ENCODE results near the gene GPR137.

Gene GPR137

DNA sequence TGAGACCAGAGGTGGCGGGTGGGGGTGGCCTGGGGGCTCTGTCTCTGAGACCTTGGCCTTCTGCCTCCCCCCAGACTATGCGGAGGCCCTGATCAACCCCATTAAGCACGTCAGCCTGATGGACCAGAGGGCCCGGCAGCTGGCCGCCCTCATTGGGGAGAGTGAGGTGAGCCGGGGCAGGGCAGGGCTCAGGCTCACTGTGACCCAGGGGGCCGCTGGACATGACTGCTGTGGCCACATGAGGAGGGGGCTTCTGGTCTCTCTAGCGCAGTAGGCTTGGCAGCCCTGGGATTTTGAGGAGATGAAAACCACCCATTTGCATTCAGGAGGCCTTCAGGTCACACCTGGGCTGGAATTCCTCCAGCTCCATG, 21.7 kb upstream of the GPR137 start:
- no peak overlapping the region for H3K4me3 ChIP-seq (ENCODE audit: low read depth, low read length)
- no peak for DNase-seq (ENCODE audit: low read depth)
- TF ChIP-seq, protein P1, sequence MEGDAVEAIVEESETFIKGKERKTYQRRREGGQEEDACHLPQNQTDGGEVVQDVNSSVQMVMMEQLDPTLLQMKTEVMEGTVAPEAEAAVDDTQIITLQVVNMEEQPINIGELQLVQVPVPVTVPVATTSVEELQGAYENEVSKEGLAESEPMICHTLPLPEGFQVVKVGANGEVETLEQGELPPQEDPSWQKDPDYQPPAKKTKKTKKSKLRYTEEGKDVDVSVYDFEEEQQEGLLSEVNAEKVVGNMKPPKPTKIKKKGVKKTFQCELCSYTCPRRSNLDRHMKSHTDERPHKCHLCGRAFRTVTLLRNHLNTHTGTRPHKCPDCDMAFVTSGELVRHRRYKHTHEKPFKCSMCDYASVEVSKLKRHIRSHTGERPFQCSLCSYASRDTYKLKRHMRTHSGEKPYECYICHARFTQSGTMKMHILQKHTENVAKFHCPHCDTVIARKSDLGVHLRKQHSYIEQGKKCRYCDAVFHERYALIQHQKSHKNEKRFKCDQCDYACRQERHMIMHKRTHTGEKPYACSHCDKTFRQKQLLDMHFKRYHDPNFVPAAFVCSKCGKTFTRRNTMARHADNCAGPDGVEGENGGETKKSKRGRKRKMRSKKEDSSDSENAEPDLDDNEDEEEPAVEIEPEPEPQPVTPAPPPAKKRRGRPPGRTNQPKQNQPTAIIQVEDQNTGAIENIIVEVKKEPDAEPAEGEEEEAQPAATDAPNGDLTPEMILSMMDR (conservative IDR thresholded peaks at IDR 0.05; ENCODE audit: low read depth, low read length): no peak

DNA sequence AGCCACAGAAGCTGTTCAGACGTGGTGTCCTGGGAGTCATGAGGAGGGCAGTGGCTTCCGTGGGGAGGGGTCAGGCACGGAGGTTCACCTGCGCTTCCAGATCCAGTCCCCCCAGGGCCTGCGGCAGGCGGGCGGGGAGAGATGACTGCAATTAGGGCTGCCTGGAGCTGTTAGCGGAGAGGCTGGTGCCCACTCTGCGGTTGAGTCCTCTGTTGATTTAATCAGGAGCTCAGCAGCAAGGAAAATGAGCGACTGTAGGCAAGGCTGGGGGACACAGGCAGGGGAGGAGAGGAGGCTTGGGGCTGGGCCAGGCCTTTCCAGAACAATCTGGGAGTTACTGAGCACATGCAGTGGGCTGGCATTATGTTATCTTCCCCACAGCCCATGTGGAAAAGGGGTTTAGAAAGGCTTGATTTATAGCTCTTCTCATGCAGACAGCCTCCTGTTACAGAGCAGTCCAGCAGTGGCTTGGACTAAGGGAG, 21.2 kb upstream of the GPR137 start:
- no peak overlapping the region for H3K4me3 ChIP-seq (ENCODE audit: low read depth, low read length)
- TF ChIP-seq, protein P1 (conservative IDR thresholded peaks at IDR 0.05; ENCODE audit: low read depth, low read length): no peak
- DNase-seq (ENCODE audit: low read depth): no peak

DNA sequence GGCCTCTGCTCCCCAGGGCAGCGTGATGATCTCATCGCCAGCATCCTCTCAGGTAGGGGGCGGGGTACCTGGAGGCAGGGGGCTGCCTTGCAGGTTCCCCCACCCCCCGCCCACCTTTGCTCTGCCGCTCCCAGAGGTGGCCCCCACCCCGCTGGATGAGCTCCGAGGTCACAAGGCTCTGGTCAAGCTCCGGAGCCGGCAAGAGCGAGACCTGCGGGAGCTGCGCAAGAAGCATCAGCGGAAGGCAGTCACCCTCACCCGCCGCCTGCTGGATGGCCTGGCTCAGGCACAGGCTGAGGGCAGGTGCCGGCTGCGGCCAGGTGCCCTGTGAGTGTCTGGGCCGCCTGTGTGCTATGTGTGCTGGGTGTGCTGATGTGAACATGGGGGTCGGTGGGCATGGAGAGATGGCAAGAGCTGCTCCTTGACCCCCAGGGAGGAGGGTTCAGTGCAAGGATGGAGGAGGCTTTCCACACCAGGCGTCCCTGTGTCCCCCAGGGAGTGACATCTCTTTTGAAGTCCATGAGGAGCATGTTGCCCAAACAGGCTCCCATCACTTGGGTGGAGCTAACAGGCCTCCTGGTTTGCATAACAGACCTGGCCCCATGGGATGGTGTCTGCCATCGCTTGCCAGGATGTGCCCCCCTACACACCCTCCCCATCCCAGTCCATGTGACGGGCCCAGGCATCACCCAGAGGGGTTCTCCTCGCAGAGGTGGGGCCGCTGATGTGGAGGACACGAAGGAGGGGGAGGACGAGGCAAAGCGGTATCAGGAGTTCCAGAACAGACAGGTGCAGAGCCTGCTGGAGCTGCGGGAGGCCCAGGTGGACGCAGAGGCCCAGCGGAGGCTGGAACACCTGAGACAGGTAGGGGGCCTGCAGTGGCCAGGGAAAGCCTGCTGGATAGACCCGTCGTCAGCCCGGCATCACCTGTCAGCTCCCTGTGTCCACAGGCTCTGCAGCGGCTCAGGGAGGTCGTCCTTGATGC, 20.2 kb upstream of the GPR137 start:
- H3K4me3 ChIP-seq (ENCODE audit: low read depth, low read length): no peak overlapping the region
- no peak for DNase-seq (ENCODE audit: low read depth)
- TF ChIP-seq, protein P1 (conservative IDR thresholded peaks at IDR 0.05; ENCODE audit: low read depth, low read length): no peak

DNA sequence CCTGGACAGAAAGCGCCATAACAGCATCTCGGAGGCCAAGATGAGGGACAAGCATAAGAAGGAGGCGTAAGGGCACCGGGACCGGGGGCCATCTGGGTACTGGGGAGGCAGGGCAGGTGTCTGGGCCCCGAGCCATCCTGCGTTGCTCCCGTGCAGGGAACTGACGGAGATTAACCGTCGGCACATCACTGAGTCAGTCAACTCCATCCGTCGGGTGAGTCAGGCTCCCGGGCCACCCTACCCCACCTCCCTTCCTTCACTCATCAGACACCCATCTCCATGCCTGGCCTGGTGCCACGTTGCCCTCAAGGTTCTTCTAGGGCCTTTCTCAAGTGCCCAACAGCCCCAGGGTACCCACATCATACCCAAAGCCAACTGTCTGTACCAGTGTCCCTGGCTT, 19.3 kb upstream of the GPR137 start:
- no peak for DNase-seq (ENCODE audit: low read depth)

DNA sequence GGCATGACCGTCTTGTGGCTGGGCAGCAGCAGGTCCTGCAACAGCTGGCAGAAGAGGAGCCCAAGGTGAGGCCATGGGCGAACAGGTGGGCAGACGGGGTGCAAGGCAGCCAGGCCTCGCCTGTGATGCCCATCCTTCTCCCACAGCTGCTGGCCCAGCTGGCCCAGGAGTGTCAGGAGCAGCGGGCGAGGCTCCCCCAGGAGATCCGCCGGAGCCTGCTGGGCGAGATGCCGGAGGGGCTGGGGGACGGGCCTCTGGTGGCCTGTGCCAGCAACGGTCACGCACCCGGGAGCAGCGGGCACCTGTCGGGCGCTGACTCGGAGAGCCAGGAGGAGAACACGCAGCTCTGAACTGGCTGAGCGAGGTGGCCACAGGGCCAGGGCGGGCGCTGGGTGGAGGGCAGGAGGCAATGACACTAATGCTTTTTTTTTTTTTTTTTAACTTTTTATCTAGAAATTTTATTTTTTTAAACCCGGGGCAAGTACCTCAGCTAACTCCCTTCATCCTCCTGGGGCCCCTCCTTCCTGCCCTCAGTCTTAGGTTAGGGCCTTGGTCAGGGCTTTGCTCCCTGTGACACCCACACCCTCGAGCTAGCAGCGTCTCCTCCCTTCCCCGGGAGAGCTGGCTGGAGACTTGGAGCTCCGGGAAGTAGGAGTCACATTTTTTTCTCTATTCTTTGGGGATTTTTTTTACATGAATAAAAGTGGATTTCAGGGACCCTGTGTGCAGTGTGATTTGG, 18.3 kb upstream of the GPR137 start:
- H3K4me3 ChIP-seq (ENCODE audit: low read depth, low read length): no peak overlapping the region
- no peak for DNase-seq (ENCODE audit: low read depth)
- TF ChIP-seq, protein P1 (conservative IDR thresholded peaks at IDR 0.05; ENCODE audit: low read depth, low read length): no peak

More for the DNA sequence above, 19.3 kb upstream of the GPR137 start:
- TF ChIP-seq, protein P1 (conservative IDR thresholded peaks at IDR 0.05; ENCODE audit: low read depth, low read length): no peak
- H3K4me3 ChIP-seq (ENCODE audit: low read depth, low read length): no peak overlapping the region

DNA sequence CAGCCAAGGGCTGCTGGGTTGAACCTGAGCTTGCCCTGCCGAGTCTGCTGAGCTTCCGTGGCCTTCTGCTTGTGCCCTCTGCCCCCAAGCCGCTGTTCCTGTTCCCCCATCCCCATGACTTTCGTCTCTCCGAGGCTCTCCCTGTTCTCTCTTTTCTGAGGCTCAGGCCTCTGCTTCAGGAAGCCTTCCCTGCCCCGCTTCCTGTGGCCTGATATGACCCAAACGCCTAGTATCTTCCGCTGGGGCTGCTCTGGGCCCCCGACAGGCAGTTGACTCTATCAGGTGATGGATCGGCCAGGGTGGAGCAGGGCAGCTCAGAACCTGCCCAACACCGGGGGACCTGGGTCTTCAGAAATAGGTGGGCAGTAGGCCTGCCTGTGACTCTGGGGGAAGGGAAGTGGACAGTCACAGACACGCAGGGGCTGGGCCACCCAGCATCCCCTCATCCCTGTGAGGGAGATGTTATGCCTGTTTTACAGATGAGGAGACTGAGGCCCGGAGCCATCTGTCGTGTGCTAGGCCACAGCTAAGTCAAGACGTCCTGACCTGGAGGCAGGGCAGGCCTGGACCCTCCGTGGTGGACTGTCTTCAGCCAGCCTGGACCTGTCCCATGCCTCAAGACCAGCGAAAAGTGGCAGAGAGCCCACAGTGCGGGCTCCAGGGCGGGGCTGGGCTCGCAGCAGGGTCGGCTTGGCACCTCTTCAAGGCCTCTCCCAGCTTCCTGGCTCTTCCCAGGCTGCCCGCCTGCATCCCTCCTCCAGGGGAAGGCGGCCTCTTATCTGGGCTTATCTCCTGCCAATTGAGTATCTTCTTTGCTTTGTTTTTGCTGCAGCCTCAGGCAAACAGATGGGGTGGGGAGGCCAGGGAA, 17.4 kb upstream of the GPR137 start:
- DNase-seq (ENCODE audit: low read depth): no peak
- TF ChIP-seq, protein P1 (conservative IDR thresholded peaks at IDR 0.05; ENCODE audit: low read depth, low read length): no peak
- H3K4me3 ChIP-seq (ENCODE audit: low read depth, low read length): peak overlapping the region; percentile 70
